HG03378 (cell line): ENCODE results near the gene MRPL10.
"Not testable (repeated sequence)": the region's sequence is repeated elsewhere in the genome, so short reads cannot be mapped to it uniquely, and the experiment has no call there.

Source experiments
- ATAC-seq: cut with Tn5 transposase; IDR thresholded peaks from one replicate; pipeline ENCODE4 v1.9.1; 2021; ENCODE audit warnings: mild to moderate bottlenecking, moderate library complexity; ENCODE audit not compliant: unreplicated experiment

The MRPL10 gene

GRCh38 chr17:47800686-47801085 lies 30.7 kb downstream of the MRPL10 start:
- no peak for ATAC-seq

DNA sequence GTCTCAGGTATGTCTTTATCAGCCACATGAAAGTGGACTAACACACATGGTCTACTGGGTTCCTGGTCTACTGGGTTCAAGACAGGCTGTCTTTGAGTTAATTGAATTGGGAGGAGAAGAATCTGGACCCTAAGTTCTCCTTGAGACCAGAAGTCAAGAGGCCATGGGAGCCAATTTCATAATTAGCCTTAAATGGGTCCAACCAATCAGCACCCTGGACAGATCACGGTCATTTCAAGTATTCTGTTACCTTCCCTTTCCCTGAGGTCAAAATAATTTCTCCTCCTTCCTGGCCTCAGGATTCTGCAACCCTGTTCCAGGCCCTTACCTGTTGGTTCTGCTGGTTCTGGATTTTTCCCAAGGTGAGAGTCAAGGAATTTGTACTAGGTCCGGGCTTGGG lies 33.5 kb downstream of the MRPL10 start:
- no peak for ATAC-seq

GRCh38 chr17:47792979-47793378 lies 38.4 kb downstream of the MRPL10 start:
- ATAC-seq: no peak

- no peak for ATAC-seq
These were observed 38.9 kb downstream of the MRPL10 start for GRCh38 chr17:47792457-47792856.

DNA sequence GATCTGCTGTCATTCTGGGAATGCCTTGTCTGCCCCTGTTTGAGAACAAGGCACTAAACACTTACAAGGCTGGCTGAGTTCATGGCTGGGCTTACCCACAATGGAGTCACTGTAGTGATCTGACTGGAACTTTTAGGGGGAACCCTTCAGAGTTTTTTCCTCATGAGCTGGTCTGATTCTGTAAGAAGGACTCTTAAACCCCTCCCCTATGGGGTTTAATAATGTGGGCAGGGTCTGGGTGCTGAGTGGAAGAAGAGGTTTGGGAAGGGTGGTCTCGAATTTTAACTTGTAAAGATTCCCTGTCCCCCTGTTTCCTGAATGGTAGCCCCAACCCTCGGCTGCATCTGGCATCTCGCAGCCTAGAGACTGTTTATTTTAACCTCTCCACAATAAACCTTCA lies 40.3 kb downstream of the MRPL10 start:
- ATAC-seq: no peak

DNA sequence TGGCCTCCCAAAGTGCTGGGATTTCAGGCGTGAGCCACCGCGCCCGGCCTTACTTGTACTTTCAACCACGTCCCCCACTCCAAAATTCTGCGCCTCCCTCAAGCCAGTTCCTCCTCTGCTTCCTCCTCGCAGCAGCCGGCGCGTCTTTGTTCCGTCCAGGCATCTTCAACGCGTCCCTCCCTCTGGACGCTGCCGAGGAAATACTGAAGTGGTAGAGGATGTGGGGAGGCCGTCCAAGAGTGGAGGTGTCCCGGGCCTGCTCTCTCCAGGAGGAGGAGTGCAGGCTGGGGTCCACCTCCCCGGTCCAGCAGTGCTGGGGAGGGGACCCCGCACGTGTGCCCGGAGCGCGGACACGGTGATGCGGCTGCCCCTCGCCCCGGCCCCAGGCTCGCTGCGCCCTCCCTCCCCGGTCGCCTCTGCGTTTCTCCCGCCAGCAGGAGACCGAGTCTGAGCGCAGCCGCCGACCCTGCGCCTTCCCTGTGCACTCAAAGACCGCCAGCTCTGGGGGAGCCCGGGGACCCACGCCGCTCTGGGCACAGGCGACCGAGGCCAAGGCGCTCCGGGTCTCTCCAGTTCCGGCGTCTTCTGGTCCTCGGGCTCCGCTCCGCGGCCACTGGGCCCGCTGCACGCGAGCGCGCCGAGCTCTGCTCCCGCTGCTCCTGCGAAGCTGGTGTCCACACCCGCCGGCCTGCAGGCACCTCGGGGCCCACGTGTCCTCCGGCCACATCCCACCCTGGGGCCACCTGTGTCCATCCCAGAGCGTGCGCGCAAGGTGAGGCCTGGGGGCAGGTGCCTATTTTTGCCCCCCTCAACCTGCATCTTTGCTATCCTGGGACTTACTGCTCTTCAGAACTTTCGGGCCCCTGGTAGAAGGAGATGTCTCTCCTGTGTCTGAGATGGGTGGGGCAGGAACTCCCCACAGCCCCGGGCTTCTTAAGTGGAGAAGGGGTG lies 41.5 kb downstream of the MRPL10 start:
- ATAC-seq: no peak

GRCh38 chr17:47785538-47786123 lies 45.7 kb downstream of the MRPL10 start:
- no peak for ATAC-seq

- no peak for ATAC-seq
These were observed 49.9 kb downstream of the MRPL10 start for GRCh38 chr17:47781397-47781796.

DNA sequence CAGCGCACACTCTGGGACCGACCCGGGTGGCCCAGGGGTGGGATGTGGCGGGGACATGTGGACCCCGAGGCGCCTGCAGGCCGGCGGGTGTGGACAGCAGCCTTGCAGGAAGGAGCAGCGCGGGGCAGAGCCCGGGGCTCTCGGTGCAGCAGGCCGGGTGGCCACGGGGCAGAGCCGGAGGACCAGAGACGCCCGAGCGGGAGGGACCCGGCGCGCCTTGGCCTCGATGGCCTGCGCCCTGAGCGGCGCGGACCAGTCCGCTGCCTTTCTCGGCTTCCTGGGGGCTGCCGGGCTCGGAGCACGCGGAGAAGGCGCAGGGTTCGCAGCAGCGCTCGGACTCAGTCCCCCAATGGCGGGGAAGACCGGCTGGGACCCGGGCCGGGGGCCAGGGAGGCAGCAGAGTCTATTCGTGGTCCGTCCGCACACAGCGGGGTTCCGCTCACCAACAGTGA lies 53.1 kb downstream of the MRPL10 start:
- ATAC-seq: no peak

DNA sequence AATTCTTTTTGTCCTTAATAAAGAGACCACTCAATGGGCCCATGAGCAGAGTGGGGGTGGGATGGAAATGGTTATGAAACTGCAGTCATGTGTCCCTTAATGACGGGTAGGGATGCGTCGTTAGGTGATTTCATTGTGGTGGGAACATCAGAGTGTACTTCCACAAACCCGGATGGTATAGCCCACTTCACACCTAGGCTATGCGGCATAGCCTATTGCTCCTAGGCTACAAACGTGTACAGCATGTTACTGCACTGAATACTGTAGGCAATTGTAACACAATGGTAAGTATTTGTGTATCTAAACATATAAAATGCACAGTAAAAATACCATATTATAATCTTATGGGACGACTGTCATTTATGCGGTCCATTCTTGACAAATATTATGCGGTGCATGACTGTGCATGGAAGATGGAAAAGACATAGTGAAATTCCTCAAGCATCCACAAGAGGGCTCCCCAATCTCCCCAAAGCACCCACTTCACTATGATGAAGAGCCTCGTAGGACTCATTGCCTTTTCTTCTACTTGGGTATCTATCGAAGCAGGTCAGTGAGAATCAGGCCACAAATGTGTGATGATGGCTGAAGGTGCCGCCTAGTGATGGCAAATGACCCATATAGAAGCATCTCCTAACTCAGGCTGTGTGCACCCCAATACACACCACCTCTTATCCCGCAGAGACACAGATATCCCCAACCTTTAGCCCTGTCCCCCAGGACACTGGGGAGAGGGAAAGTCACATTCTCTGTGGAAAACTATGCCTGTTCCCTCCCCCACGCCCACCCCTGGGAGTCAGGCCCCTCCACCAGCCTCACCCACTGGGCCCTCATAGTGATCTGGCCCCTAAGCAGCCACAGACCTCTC lies 54.8 kb downstream of the MRPL10 start:
- ATAC-seq: no peak

GRCh38 chr17:47774987-47775580 lies 56.3 kb downstream of the MRPL10 start:
- no peak for ATAC-seq

- ATAC-seq: no peak
These were observed 57.0 kb downstream of the MRPL10 start for GRCh38 chr17:47774331-47774730.

DNA sequence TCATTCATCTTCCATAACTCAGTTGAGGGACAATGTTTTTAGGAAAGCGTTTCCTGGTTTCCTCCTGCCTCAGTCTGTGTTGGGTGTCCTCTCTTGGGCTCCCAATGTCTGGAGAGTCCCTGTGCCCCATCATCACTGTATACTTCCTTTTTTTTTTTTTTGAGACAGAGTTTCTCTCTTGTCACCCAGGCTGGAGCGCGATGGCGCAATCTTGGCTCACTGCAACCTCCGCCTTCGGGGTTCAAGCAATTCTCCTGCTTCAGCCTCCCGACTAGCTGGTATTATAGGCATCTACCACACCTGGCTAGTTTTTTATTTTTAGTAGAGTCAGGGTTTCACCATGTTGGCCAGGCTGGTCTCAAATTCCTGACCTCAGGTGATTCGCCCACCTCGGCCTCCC lies 57.7 kb downstream of the MRPL10 start:
- not testable (repeated sequence) for ATAC-seq
